HEK293 (cell line): Measurements from ENCODE around the gene CA12.

Source experiments
- CTCF ChIA-PET: fragments of 350-600 bp; formaldehyde crosslinking; extraction: SDS; loops from one replicate; lab custom pipeline; 2021; ENCODE audit warnings: antibody characterized with exemption; lab: Yijun Ruan, JAX
- POLR2A ChIA-PET: fragments of 300-600 bp; formaldehyde crosslinking; extraction: SDS; loops from one replicate; lab custom pipeline; 2020; ENCODE audit warnings: antibody characterized with exemption, inconsistent platforms; lab: Yijun Ruan, JAX
- H3K27ac ChIP-seq: fragments of 200-500 bp; sonication (Bioruptor generic); 2 replicates; pipeline ENCODE4 v1.5.1; 2014; ENCODE audit warnings: low read depth, low read length, control low read depth, inconsistent platforms; ENCODE audit errors: extremely low read depth
- H3K36me3 ChIP-seq, 2 experiments: fragments of 200-500 bp in 1 of 2; sonication (Bioruptor generic) in 1 of 2; 1 replicate in 1 of 2; 2 replicates in 1 of 2; pipeline ENCODE4 v1.5.1; 2014 to 2017; ENCODE audit warnings: inconsistent platforms in 2 of 2, low read length in 2 of 2; ENCODE audit not compliant: control insufficient read depth in 2 of 2, insufficient read depth in 1 of 2
- H3K4me1 ChIP-seq: fragments of 200-500 bp; sonication (Bioruptor generic); 2 replicates; pipeline ENCODE4 v1.5.1; 2014; ENCODE audit warnings: mild to moderate bottlenecking, low read length, inconsistent platforms; ENCODE audit not compliant: control insufficient read depth, insufficient read depth
- H3K4me3 ChIP-seq: 2 replicates; pipeline ENCODE4 v1.5.1; 2011; ENCODE audit warnings: low read depth, mild to moderate bottlenecking, control low read depth, low read length, moderate library complexity
- H3K9me3 ChIP-seq: fragments of 200-500 bp; sonication (Bioruptor generic); 2 replicates; pipeline ENCODE4 v1.5.1; 2014; ENCODE audit warnings: low read depth, low read length, inconsistent platforms; ENCODE audit not compliant: control insufficient read depth, insufficient read depth
- PBX3 ChIP-seq: sonication (generic); formaldehyde crosslinking; IDR thresholded peaks from 2 replicates; pipeline ENCODE4 v1.8.1; 2022; ENCODE audit warnings: mild to moderate bottlenecking, moderate library complexity, missing genetic modification reagents
- PRDM1 ChIP-seq: fragments of 450-650 bp; formaldehyde crosslinking; IDR thresholded peaks from 2 replicates; pipeline ENCODE4; 2016; ENCODE audit warnings: missing biosample characterization, missing genetic modification characterization
- SALL2 ChIP-seq: fragments of 450-650 bp; formaldehyde crosslinking; IDR thresholded peaks from 2 replicates; pipeline ENCODE4 v1.5.0; 2017; ENCODE audit warnings: missing biosample characterization, mild to moderate bottlenecking, missing genetic modification characterization, borderline replicate concordance
- SETDB1 ChIP-seq: IDR thresholded peaks from one replicate; pipeline ENCODE4 v1.6.1; 2017; ENCODE audit warnings: mild to moderate bottlenecking, low read length, moderate library complexity, mixed read lengths; ENCODE audit not compliant: insufficient read length
- ZBTB49 ChIP-seq: fragments of 450-650 bp; formaldehyde crosslinking; IDR thresholded peaks from 2 replicates; pipeline ENCODE4 v1.5.1; 2016; ENCODE audit warnings: missing biosample characterization, missing genetic modification characterization, low read depth
- ZFP69B ChIP-seq: fragments of 450-650 bp; formaldehyde crosslinking; IDR thresholded peaks from 2 replicates; pipeline ENCODE4 v1.5.1; 2016; ENCODE audit warnings: missing biosample characterization, missing genetic modification characterization
- ZNF146 ChIP-seq: fragments of 450-650 bp; formaldehyde crosslinking; IDR thresholded peaks from 2 replicates; pipeline ENCODE4 v1.5.1; 2016; ENCODE audit warnings: missing biosample characterization, missing genetic modification characterization
- ZNF202 ChIP-seq: fragments of 450-650 bp; formaldehyde crosslinking; IDR thresholded peaks from 2 replicates; pipeline ENCODE4 v1.5.1; 2016; ENCODE audit warnings: missing biosample characterization, missing genetic modification characterization, borderline replicate concordance
- ZNF211 ChIP-seq: fragments of 450-650 bp; formaldehyde crosslinking; IDR thresholded peaks from 2 replicates; pipeline ENCODE4 v1.5.1; 2016; ENCODE audit warnings: low read depth, missing biosample characterization, missing genetic modification characterization
- ZNF350 ChIP-seq: fragments of 450-650 bp; formaldehyde crosslinking; IDR thresholded peaks from 2 replicates; pipeline ENCODE4 v1.5.0; 2017; ENCODE audit warnings: missing biosample characterization, mild to moderate bottlenecking, missing genetic modification characterization
- ZNF404 ChIP-seq: fragments of 450-650 bp; formaldehyde crosslinking; IDR thresholded peaks from 2 replicates; pipeline ENCODE4 v1.5.1; 2017; ENCODE audit warnings: missing biosample characterization, missing genetic modification characterization
- ZNF521 ChIP-seq: fragments of 450-650 bp; formaldehyde crosslinking; IDR thresholded peaks from 2 replicates; pipeline ENCODE4 v1.5.1; 2017; ENCODE audit warnings: missing biosample characterization, mild to moderate bottlenecking, missing genetic modification characterization
- ZNF555 ChIP-seq: fragments of 450-650 bp; formaldehyde crosslinking; conservative IDR thresholded peaks from 2 replicates; pipeline ENCODE4 v1.5.1; 2017; ENCODE audit warnings: missing biosample characterization, mild to moderate bottlenecking, missing genetic modification characterization, inconsistent platforms
- ZNF571 ChIP-seq: fragments of 450-650 bp; formaldehyde crosslinking; IDR thresholded peaks from 2 replicates; pipeline ENCODE4 v1.5.0; 2017; ENCODE audit warnings: missing biosample characterization, missing genetic modification characterization
- ZNF600 ChIP-seq: fragments of 450-650 bp; formaldehyde crosslinking; IDR thresholded peaks from 2 replicates; pipeline ENCODE4 v1.5.1; 2016; ENCODE audit warnings: missing biosample characterization, missing genetic modification characterization
- ZNF623 ChIP-seq: fragments of 450-650 bp; formaldehyde crosslinking; IDR thresholded peaks from 2 replicates; pipeline ENCODE4 v1.5.1; 2016; ENCODE audit warnings: missing biosample characterization, missing genetic modification characterization
- ZNF626 ChIP-seq: fragments of 450-650 bp; sonication (Bioruptor Pico); formaldehyde crosslinking; IDR thresholded peaks from 2 replicates; pipeline ENCODE4 v1.5.1; 2018; ENCODE audit warnings: missing biosample characterization, missing genetic modification characterization, inconsistent platforms
- ZNF707 ChIP-seq: fragments of 450-650 bp; formaldehyde crosslinking; IDR thresholded peaks from 2 replicates; pipeline ENCODE4 v1.5.1; 2016; ENCODE audit warnings: missing biosample characterization, missing genetic modification characterization
- ZNF747 ChIP-seq: fragments of 450-650 bp; formaldehyde crosslinking; IDR thresholded peaks from 2 replicates; pipeline ENCODE4 v1.5.1; 2016; ENCODE audit warnings: missing biosample characterization, missing genetic modification characterization
- ZNF768 ChIP-seq: fragments of 450-650 bp; formaldehyde crosslinking; IDR thresholded peaks from 2 replicates; pipeline ENCODE4 v1.5.1; 2018; ENCODE audit warnings: missing biosample characterization, mild to moderate bottlenecking, missing genetic modification characterization
- ZSCAN16 ChIP-seq: fragments of 450-650 bp; formaldehyde crosslinking; IDR thresholded peaks from 2 replicates; pipeline ENCODE4 v1.5.1; 2016; ENCODE audit warnings: missing biosample characterization, missing genetic modification characterization
- TF ChIP-seq, protein P1 (sequence below): fragments of 450-650 bp; formaldehyde crosslinking; IDR thresholded peaks from 2 replicates; pipeline ENCODE4 v1.5.1; 2017; ENCODE audit warnings: missing biosample characterization, mild to moderate bottlenecking, missing genetic modification characterization, moderate library complexity
- TF ChIP-seq, protein P2 (sequence below): fragments of 450-650 bp; formaldehyde crosslinking; IDR thresholded peaks from 2 replicates; pipeline ENCODE4 v1.5.1; 2017; ENCODE audit warnings: missing biosample characterization, missing genetic modification characterization
- TF ChIP-seq, protein P3 (sequence below): fragments of 450-650 bp; formaldehyde crosslinking; conservative IDR thresholded peaks from 2 replicates; pipeline ENCODE4 v1.5.1; 2016; ENCODE audit warnings: low read depth, missing biosample characterization, missing genetic modification characterization

CA12 gene

GRCh38 chr15:63308491-63308890 is 73.2 kb downstream of the CA12 start:
- Histone ChIP-seq H3K4me3 (no peak overlapping the region), H3K27ac (no peak overlapping the region), H3K4me1 (no peaks in the 10 kb centered on the region), H3K9me3 (no peaks in the 10 kb centered on the region), H3K36me3 (peaks cover 0 to 13% of the 10 kb centered on the region in 2 experiments; a peak in 1 of 3 replicates)
- no peak for TF ChIP-seq ZNF202
- TF ChIP-seq ZNF571: no peak
- TF ChIP-seq ZNF626 (tag by site-specific recombination): no peak
- TF ChIP-seq ZNF350 (tag by site-specific recombination): no peak
- TF ChIP-seq ZNF747 (tag by site-specific recombination): no peak
- no peak for TF ChIP-seq ZBTB49
- TF ChIP-seq ZNF146 (tag by site-specific recombination): no peak
- no peak for TF ChIP-seq ZNF600 (tag by site-specific recombination)
- no peak for TF ChIP-seq ZNF521
- TF ChIP-seq ZNF707 (tag by site-specific recombination): no peak
- ChIA-PET CTCF (no interaction called here), POLR2A (no interaction called here)

- ChIA-PET POLR2A (interaction anchor here (0.6 kb wide), 1 partner anchor 239 kb away, joined by 8 read pairs; no protein-coding TSS in a partner anchor), CTCF (no interaction called here)
- H3K4me1 ChIP-seq: no peaks in the 10 kb centered on the region
- no peaks in the 10 kb centered on the region for H3K9me3 ChIP-seq
- TF ChIP-seq ZSCAN16 (tag by site-specific recombination): no peak
- TF ChIP-seq, protein P1, sequence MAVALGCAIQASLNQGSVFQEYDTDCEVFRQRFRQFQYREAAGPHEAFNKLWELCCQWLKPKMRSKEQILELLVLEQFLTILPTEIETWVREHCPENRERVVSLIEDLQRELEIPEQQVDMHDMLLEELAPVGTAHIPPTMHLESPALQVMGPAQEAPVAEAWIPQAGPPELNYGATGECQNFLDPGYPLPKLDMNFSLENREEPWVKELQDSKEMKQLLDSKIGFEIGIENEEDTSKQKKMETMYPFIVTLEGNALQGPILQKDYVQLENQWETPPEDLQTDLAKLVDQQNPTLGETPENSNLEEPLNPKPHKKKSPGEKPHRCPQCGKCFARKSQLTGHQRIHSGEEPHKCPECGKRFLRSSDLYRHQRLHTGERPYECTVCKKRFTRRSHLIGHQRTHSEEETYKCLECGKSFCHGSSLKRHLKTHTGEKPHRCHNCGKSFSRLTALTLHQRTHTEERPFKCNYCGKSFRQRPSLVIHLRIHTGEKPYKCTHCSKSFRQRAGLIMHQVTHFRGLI (tag by site-specific recombination): no peak
- TF ChIP-seq, protein P2, sequence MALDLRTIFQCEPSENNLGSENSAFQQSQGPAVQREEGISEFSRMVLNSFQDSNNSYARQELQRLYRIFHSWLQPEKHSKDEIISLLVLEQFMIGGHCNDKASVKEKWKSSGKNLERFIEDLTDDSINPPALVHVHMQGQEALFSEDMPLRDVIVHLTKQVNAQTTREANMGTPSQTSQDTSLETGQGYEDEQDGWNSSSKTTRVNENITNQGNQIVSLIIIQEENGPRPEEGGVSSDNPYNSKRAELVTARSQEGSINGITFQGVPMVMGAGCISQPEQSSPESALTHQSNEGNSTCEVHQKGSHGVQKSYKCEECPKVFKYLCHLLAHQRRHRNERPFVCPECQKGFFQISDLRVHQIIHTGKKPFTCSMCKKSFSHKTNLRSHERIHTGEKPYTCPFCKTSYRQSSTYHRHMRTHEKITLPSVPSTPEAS (tag by site-specific recombination): no peak
- TF ChIP-seq ZNF404: no peak
- TF ChIP-seq SETDB1: no peak
- TF ChIP-seq PBX3: no peak
- no peak for TF ChIP-seq ZNF768 (tag by site-specific recombination)
- TF ChIP-seq ZNF555 (tag by site-specific recombination): no peak
- TF ChIP-seq SALL2 (tag by site-specific recombination): no peak
- TF ChIP-seq ZNF211: no peak
- TF ChIP-seq PRDM1 (tag by site-specific recombination): no peak
- TF ChIP-seq, protein P3, sequence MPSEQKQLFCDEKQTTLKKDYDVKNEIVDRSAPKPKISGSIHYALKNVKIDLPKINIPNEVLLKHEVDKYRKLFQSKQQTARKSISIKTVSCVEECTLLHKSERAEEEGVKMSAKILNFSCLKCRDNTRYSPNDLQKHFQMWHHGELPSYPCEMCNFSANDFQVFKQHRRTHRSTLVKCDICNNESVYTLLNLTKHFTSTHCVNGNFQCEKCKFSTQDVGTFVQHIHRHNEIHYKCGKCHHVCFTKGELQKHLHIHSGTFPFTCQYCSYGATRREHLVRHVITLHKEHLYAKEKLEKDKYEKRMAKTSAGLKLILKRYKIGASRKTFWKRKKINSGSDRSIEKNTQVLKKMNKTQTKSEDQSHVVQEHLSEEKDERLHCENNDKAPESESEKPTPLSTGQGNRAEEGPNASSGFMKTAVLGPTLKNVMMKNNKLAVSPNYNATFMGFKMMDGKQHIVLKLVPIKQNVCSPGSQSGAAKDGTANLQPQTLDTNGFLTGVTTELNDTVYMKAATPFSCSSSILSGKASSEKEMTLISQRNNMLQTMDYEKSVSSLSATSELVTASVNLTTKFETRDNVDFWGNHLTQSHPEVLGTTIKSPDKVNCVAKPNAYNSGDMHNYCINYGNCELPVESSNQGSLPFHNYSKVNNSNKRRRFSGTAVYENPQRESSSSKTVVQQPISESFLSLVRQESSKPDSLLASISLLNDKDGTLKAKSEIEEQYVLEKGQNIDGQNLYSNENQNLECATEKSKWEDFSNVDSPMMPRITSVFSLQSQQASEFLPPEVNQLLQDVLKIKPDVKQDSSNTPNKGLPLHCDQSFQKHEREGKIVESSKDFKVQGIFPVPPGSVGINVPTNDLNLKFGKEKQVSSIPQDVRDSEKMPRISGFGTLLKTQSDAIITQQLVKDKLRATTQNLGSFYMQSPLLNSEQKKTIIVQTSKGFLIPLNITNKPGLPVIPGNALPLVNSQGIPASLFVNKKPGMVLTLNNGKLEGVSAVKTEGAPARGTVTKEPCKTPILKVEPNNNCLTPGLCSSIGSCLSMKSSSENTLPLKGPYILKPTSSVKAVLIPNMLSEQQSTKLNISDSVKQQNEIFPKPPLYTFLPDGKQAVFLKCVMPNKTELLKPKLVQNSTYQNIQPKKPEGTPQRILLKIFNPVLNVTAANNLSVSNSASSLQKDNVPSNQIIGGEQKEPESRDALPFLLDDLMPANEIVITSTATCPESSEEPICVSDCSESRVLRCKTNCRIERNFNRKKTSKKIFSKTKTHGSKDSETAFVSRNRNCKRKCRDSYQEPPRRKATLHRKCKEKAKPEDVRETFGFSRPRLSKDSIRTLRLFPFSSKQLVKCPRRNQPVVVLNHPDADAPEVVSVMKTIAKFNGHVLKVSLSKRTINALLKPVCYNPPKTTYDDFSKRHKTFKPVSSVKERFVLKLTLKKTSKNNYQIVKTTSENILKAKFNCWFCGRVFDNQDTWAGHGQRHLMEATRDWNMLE: no peak
- no peak for TF ChIP-seq ZFP69B
- TF ChIP-seq ZNF623 (tag by site-specific recombination): no peak
- no peak overlapping the region for H3K27ac ChIP-seq
- no peak overlapping the region for H3K4me3 ChIP-seq
- H3K36me3 ChIP-seq: peaks cover 0 to 18% of the 10 kb centered on the region in 2 experiments; a peak in 1 of 3 replicates
Measured at GRCh38 chr15:63306492-63307073, 75.1 kb downstream of the CA12 start.
